Mesendoderm (in vitro differentiated cells): Measurements from ENCODE around the gene DNAI2.

Experiments
- DNase-seq: peaks from one replicate; pipeline ENCODE4 v3.0.0; 2013
- H2AK5ac ChIP-seq: 2 replicates; pipeline ENCODE4 v1.6.1; 2013; ENCODE audit warnings: low read length, inconsistent platforms
- H2BK120ac ChIP-seq: 2 replicates; pipeline ENCODE4 v1.6.1; 2013; ENCODE audit warnings: low read depth, mild to moderate bottlenecking, low read length, moderate library complexity, mixed read lengths
- H2BK15ac ChIP-seq: replicated peaks from 2 replicates; pipeline ENCODE4 v1.6.1; 2013; ENCODE audit warnings: low read depth, mild to moderate bottlenecking, moderate library complexity
- H2BK5ac ChIP-seq: 2 replicates; pipeline ENCODE4 v1.6.1; 2013; ENCODE audit warnings: low read length, inconsistent platforms
- H3K18ac ChIP-seq: 2 replicates; pipeline ENCODE4 v1.6.1; 2013; ENCODE audit warnings: mild to moderate bottlenecking, low read length, mixed read lengths
- H3K23ac ChIP-seq: one replicate; pipeline ENCODE4 v1.6.1; 2013; ENCODE audit warnings: low read length
- H3K27ac ChIP-seq: 2 replicates; pipeline ENCODE4 v1.5.1; 2013; ENCODE audit warnings: low read depth, mild to moderate bottlenecking, inconsistent platforms, low read length, moderate library complexity
- H3K27me3 ChIP-seq: 2 replicates; pipeline ENCODE4 v1.6.1; 2013; ENCODE audit warnings: low read length, control low read depth, mild to moderate bottlenecking, inconsistent platforms; ENCODE audit not compliant: insufficient read depth, poor library complexity
- H3K36me3 ChIP-seq: 2 replicates; pipeline ENCODE4 v1.6.1; 2013; ENCODE audit warnings: low read length, inconsistent platforms; ENCODE audit not compliant: control insufficient read depth, insufficient read depth
- H3K4ac ChIP-seq: one replicate; pipeline ENCODE4 v1.6.1; 2013; ENCODE audit warnings: low read depth, mild to moderate bottlenecking, low read length, moderate library complexity
- H3K4me1 ChIP-seq: 2 replicates; pipeline ENCODE4 v1.6.1; 2013; ENCODE audit warnings: low read depth, low read length, inconsistent platforms; ENCODE audit not compliant: control insufficient read depth
- H3K4me2 ChIP-seq: 2 replicates; pipeline ENCODE4 v1.6.1; 2013; ENCODE audit warnings: low read length
- H3K4me3 ChIP-seq: 2 replicates; pipeline ENCODE4 v1.5.1; 2013; ENCODE audit warnings: mild to moderate bottlenecking, low read length
- H3K56ac ChIP-seq: one replicate; pipeline ENCODE4 v1.6.1; 2013; ENCODE audit warnings: low read length
- H3K79me1 ChIP-seq: 2 replicates; pipeline ENCODE4 v1.6.1; 2013; ENCODE audit warnings: low read length, inconsistent platforms
- H3K79me2 ChIP-seq: 2 replicates; pipeline ENCODE4 v1.6.1; 2013; ENCODE audit warnings: mild to moderate bottlenecking, low read length; ENCODE audit not compliant: control insufficient read depth, insufficient read depth
- H3K9ac ChIP-seq: 2 replicates; pipeline ENCODE4 v1.6.1; 2013; ENCODE audit warnings: low read length, inconsistent platforms
- H4K5ac ChIP-seq: one replicate; pipeline ENCODE4 v1.6.1; 2013; ENCODE audit warnings: low read length
- H4K8ac ChIP-seq: one replicate; pipeline ENCODE4 v1.6.1; 2013; ENCODE audit warnings: low read depth, mild to moderate bottlenecking, control low read depth, low read length, moderate library complexity
- WGBS: extraction: QIAGEN DNeasy Blood & Tissue Kit; methylation state at CpG from one replicate; pipeline ENCODE4 v1.1.7; 2013; ENCODE audit warnings: low lambda C conversion rate, missing lambda C conversion rate; ENCODE audit not compliant: insufficient coverage; ENCODE audit errors: extremely low coverage; 5-methylcytosine and 5-hydroxymethylcytosine counted together

The DNAI2 gene

GRCh38 chr17:74355065-74355464, 81.0 kb downstream of the DNAI2 start:
- no peak overlapping the region for H2BK120ac ChIP-seq
- no peak overlapping the region for H3K23ac ChIP-seq
- no peak overlapping the region for H3K56ac ChIP-seq
- no peaks in the 10 kb centered on the region for H3K79me1 ChIP-seq
- H3K18ac ChIP-seq = no peak overlapping the region
- no peak overlapping the region for H2BK5ac ChIP-seq
- H3K4me2 ChIP-seq = no peak overlapping the region
- H2BK15ac ChIP-seq = no peak overlapping the region
- H3K9ac ChIP-seq = no peak overlapping the region
- H4K5ac ChIP-seq = no peak overlapping the region
- no peak overlapping the region for H2AK5ac ChIP-seq
- H3K4me1 ChIP-seq = no peaks in the 10 kb centered on the region
- no peaks in the 10 kb centered on the region for H3K79me2 ChIP-seq
- WGBS = no CpG with 5 or more reads among the region's 8 CpGs
- no peak for DNase-seq
- H4K8ac ChIP-seq = no peak overlapping the region
- peaks cover 11% of the 10 kb centered on the region for H3K27me3 ChIP-seq
- H3K4ac ChIP-seq = no peak overlapping the region
- H3K36me3 ChIP-seq = no peaks in the 10 kb centered on the region
- H3K4me3 ChIP-seq = no peak overlapping the region
- no peak overlapping the region for H3K27ac ChIP-seq

DNA sequence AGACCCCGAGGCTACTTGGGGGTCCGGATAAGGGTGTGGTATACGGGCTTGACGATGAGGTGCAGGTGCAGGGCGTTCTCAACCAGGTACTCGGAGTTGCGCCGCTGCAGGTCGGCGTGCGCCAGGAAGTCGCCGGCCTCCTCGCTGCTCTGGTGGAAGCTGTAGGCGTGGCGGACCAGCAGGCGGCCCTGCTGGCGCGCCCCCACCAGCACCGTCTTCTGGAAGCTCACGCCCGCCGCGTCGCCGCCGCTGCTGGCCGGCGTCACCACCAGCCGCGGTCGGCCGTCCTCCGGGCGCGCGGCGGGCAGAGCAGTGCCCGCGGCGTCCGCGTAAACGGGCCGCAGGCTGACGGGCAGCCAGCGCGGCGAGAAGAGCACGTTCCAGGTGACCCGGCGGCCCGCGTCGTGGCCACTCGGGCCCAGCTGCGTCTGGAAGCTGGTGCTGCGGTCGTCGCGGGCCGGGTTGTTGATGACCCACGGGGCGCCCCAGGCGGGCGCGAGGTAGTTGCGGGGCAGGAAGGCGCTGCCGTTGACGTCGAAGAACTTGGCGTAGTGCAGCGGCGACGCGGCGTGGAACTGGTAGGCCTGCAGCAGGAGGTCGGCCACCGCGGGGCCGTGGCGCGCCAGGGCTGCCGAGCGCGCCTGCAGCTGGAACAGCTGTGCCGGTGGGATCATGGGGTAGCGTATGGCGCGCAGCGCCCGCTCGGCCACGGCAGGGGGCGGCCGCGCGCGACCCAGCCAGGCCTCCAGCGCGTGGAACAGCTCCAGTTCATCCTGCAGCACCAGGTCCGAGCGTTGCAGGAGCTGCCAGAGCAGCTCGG, 82.8 kb downstream of the DNAI2 start:
- H3K4me2 ChIP-seq = no peak overlapping the region

GRCh38 chr17:74357466-74357809, 83.4 kb downstream of the DNAI2 start:
- H3K4me2 ChIP-seq = no peak overlapping the region
- no peak overlapping the region for H4K8ac ChIP-seq
- no peak overlapping the region for H2BK5ac ChIP-seq
- no peak overlapping the region for H3K9ac ChIP-seq
- H3K27me3 ChIP-seq = peaks cover 4% of the 10 kb centered on the region
- H2BK15ac ChIP-seq = no peak overlapping the region
- H3K79me1 ChIP-seq = no peaks in the 10 kb centered on the region
- no peak overlapping the region for H3K4ac ChIP-seq
- H3K23ac ChIP-seq = no peak overlapping the region
- no peaks in the 10 kb centered on the region for H3K36me3 ChIP-seq
- no peak overlapping the region for H3K27ac ChIP-seq
- no peak overlapping the region for H4K5ac ChIP-seq
- H3K79me2 ChIP-seq = no peaks in the 10 kb centered on the region
- no peak for DNase-seq
- no peak overlapping the region for H3K4me3 ChIP-seq
- no peak overlapping the region for H2AK5ac ChIP-seq
- H3K18ac ChIP-seq = no peak overlapping the region
- WGBS = no CpG with 5 or more reads among the region's 32 CpGs
- no peak overlapping the region for H3K56ac ChIP-seq
- H2BK120ac ChIP-seq = no peak overlapping the region
- no peaks in the 10 kb centered on the region for H3K4me1 ChIP-seq

More for the DNA sequence above, 82.8 kb downstream of the DNAI2 start:
- Histone ChIP-seq H3K4ac (no peak overlapping the region), H3K23ac (no peak overlapping the region), H3K56ac (no peak overlapping the region), H4K8ac (no peak overlapping the region), H2AK5ac (no peak overlapping the region), H3K79me2 (no peaks in the 10 kb centered on the region), H3K9ac (no peak overlapping the region), H2BK120ac (no peak overlapping the region), H3K27me3 (peaks cover 9% of the 10 kb centered on the region), H3K36me3 (no peaks in the 10 kb centered on the region), H3K4me1 (no peaks in the 10 kb centered on the region), H3K18ac (no peak overlapping the region), H3K27ac (no peak overlapping the region), H3K79me1 (no peaks in the 10 kb centered on the region), H2BK5ac (no peak overlapping the region), H2BK15ac (no peak overlapping the region), H3K4me3 (no peak overlapping the region), H4K5ac (no peak overlapping the region)
- DNase-seq = no peak
- WGBS = no CpG with 5 or more reads among the region's 105 CpGs

DNA sequence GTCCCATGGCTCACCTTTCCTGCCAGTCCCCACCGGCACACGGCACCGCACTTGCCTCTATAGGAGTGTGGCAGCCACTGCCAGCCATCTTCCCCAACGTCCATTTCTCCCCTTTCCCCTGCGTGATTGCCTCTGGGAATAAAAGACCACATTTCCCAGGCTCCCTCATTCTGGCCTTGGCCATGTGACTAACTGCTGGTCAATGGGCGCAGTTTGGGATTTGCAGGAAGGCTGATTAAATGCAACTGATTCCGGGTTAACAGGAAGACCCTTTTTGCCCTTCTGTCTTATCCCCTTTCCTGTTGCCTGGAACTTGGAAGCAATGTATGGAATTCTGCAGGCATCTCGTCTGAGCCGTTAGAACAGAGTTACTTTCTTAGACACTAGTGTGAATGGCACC, 84.7 kb downstream of the DNAI2 start:
- Histone ChIP-seq H3K27ac (no peak overlapping the region), H3K4me2 (no peak overlapping the region), H2AK5ac (no peak overlapping the region), H3K4me1 (no peaks in the 10 kb centered on the region), H3K56ac (no peak overlapping the region), H3K79me2 (no peaks in the 10 kb centered on the region), H3K36me3 (no peaks in the 10 kb centered on the region), H4K5ac (no peak overlapping the region), H3K4me3 (no peak overlapping the region), H3K79me1 (no peaks in the 10 kb centered on the region), H3K9ac (no peak overlapping the region), H3K27me3 (no peaks in the 10 kb centered on the region), H3K18ac (no peak overlapping the region), H3K4ac (no peak overlapping the region), H2BK5ac (no peak overlapping the region), H4K8ac (no peak overlapping the region), H2BK15ac (no peak overlapping the region), H3K23ac (no peak overlapping the region), H2BK120ac (no peak overlapping the region)
- peak; percentile 45 for DNase-seq
- WGBS = no CpG with 5 or more reads among the region's 9 CpGs

GRCh38 chr17:74359916-74360315, 85.9 kb downstream of the DNAI2 start:
- H3K79me1 ChIP-seq = no peaks in the 10 kb centered on the region
- H3K79me2 ChIP-seq = no peaks in the 10 kb centered on the region
- no peak overlapping the region for H2BK120ac ChIP-seq
- no peaks in the 10 kb centered on the region for H3K36me3 ChIP-seq
- WGBS = no CpG with 5 or more reads among the region's 22 CpGs
- H2BK5ac ChIP-seq = no peak overlapping the region
- no peak overlapping the region for H3K18ac ChIP-seq
- no peak overlapping the region for H4K8ac ChIP-seq
- no peak overlapping the region for H2BK15ac ChIP-seq
- H3K4me1 ChIP-seq = no peaks in the 10 kb centered on the region
- no peak overlapping the region for H3K27ac ChIP-seq
- no peak overlapping the region for H3K4ac ChIP-seq
- no peak overlapping the region for H3K9ac ChIP-seq
- H3K56ac ChIP-seq = no peak overlapping the region
- H3K27me3 ChIP-seq = no peaks in the 10 kb centered on the region
- H3K23ac ChIP-seq = no peak overlapping the region
- H3K4me3 ChIP-seq = no peak overlapping the region
- no peak overlapping the region for H3K4me2 ChIP-seq
- no peak overlapping the region for H4K5ac ChIP-seq
- DNase-seq = no peak
- H2AK5ac ChIP-seq = no peak overlapping the region

DNA sequence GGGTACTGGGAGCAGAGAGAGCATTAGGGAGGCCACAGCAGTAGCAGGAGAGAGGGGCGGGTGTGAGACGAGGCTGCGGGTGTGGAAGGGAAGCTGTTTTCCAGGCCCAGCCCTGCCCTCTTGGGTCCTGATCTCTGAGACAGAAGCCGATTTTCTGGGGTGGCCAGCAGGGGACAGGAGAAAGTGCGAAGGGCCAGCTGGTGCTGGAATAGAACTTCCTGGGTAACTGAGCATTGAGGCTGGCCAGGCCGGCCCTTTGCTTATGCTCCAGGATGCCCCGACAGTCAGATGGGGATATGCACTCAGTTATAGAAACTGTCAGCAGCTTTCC, 86.8 kb downstream of the DNAI2 start:
- no peaks in the 10 kb centered on the region for H3K4me1 ChIP-seq
- no peak overlapping the region for H2BK15ac ChIP-seq
- H3K79me2 ChIP-seq = no peaks in the 10 kb centered on the region
- no peaks in the 10 kb centered on the region for H3K27me3 ChIP-seq
- no peak overlapping the region for H3K56ac ChIP-seq
- H3K79me1 ChIP-seq = no peaks in the 10 kb centered on the region
- no peak overlapping the region for H3K4ac ChIP-seq
- H2BK5ac ChIP-seq = no peak overlapping the region
- H4K8ac ChIP-seq = no peak overlapping the region
- no peak overlapping the region for H2BK120ac ChIP-seq
- H2AK5ac ChIP-seq = no peak overlapping the region
- no peak overlapping the region for H3K9ac ChIP-seq
- H4K5ac ChIP-seq = no peak overlapping the region
- H3K4me2 ChIP-seq = no peak overlapping the region
- no peak overlapping the region for H3K4me3 ChIP-seq
- no peak overlapping the region for H3K27ac ChIP-seq
- no peaks in the 10 kb centered on the region for H3K36me3 ChIP-seq
- WGBS = no CpG with 5 or more reads among the region's 7 CpGs
- no peak overlapping the region for H3K23ac ChIP-seq
- H3K18ac ChIP-seq = no peak overlapping the region
- no peak for DNase-seq
